OCI-LY3 (cell line): ENCODE results near the gene PRICKLE2.
"Not testable (repeated sequence)": the region's sequence is repeated elsewhere in the genome, so short reads cannot be mapped to it uniquely, and the experiment has no call there.

Source experiments
- H2AFZ ChIP-seq: fragments of 200-600, 300-600 bp; shearing (Covaris generic); 2 replicates; pipeline ENCODE4 v1.6.0; 2014; ENCODE audit warnings: antibody characterized with exemption, low read depth, low read length
- H3K27ac ChIP-seq: fragments of 200-600, 300-600 bp; sonication (generic); 2 replicates; pipeline ENCODE4 v1.5.1; 2014; ENCODE audit warnings: mild to moderate bottlenecking, low read length, moderate library complexity, mixed read lengths
- H3K27me3 ChIP-seq: fragments of 200-600, 300-600 bp; sonication (generic); 2 replicates; pipeline ENCODE4 v1.6.1; 2014; ENCODE audit warnings: low read depth, low read length, mixed read lengths
- H3K36me3 ChIP-seq: fragments of 200-600, 300-600 bp; sonication (generic); replicated peaks from 2 replicates; pipeline ENCODE3; 2014; ENCODE audit warnings: low read depth, low read length, mixed read lengths
- H3K4me1 ChIP-seq: fragments of 300-600, 200-600 bp; sonication (generic); 2 replicates; pipeline ENCODE4 v1.6.1; 2014; ENCODE audit warnings: low read length, mixed read lengths
- H3K4me2 ChIP-seq: fragments of 200-600, 300-600 bp; sonication (generic); 2 replicates; pipeline ENCODE4 v1.6.1; 2014; ENCODE audit warnings: low read length, mixed read lengths
- H3K4me3 ChIP-seq: fragments of 300-600, 200-600 bp; sonication (generic); 2 replicates; pipeline ENCODE4 v1.5.1; 2014; ENCODE audit warnings: antibody characterized with exemption, mild to moderate bottlenecking, low read length, moderate library complexity
- H3K79me2 ChIP-seq: fragments of 300-600, 200-600 bp; shearing (Covaris generic); 2 replicates; pipeline ENCODE4 v1.6.1; 2014; ENCODE audit warnings: mild to moderate bottlenecking, low read length, mixed read lengths
- H3K9ac ChIP-seq: fragments of 300-600, 200-600 bp; shearing (Covaris generic); 2 replicates; pipeline ENCODE4 v1.6.0; 2014; ENCODE audit warnings: mild to moderate bottlenecking, low read length, moderate library complexity
- H3K9me3 ChIP-seq: fragments of 200-600, 300-600 bp; shearing (Covaris generic); 2 replicates; pipeline ENCODE4 v1.6.1; 2014; ENCODE audit warnings: low read length, mixed read lengths; ENCODE audit not compliant: insufficient read depth
- H4K20me1 ChIP-seq: fragments of 200-600, 300-600 bp; sonication (generic); 2 replicates; pipeline ENCODE4 v1.6.1; 2016; ENCODE audit warnings: low read length, mixed read lengths; ENCODE audit not compliant: insufficient read depth
- EZH2phosphoT487 ChIP-seq: fragments of 200-600 bp; shearing (Covaris generic); IDR thresholded peaks from 2 replicates; pipeline ENCODE4 v1.6.1; 2018; ENCODE audit warnings: antibody characterized with exemption, mixed run types, low read depth
- TF ChIP-seq, protein P1 (sequence below): fragments of 200-600, 300-600 bp; sonication (generic); IDR thresholded peaks from 2 replicates; pipeline ENCODE4 v1.5.1; 2014; ENCODE audit warnings: antibody characterized with exemption, low read length, low read depth

PRICKLE2 gene

DNA sequence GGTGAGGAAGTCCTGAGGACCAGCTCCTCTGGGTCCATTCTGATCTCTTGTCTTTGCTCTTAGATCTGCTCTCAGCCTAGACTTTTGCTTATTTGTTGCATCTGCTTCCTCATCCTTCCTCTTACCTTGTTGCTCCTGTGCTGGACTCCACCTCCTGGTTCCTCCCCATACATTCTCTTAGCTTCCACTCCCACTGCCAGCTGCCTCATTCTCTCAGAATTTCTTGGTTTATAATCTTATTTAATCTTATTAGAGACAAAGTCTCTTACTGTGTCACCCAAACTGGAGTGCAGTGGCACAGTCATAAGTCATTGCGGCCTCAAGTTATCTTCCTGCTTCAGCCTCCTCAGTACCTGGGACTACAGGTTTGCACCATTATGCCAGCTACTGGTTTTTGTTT is 133.8 kb downstream of the PRICKLE2 start:
- Histone ChIP-seq H3K4me1 (no peaks in the 10 kb centered on the region), H3K36me3 (no peaks in the 10 kb centered on the region), H3K4me2 (no peak overlapping the region), H3K27me3 (peaks cover 8% of the 10 kb centered on the region), H3K4me3 (no peak overlapping the region), H3K9me3 (no peaks in the 10 kb centered on the region), H4K20me1 (no peaks in the 10 kb centered on the region), H3K27ac (no peak overlapping the region), H3K79me2 (no peaks in the 10 kb centered on the region), H2AFZ (no peak overlapping the region), H3K9ac (no peak overlapping the region)
- TF ChIP-seq, protein P1, sequence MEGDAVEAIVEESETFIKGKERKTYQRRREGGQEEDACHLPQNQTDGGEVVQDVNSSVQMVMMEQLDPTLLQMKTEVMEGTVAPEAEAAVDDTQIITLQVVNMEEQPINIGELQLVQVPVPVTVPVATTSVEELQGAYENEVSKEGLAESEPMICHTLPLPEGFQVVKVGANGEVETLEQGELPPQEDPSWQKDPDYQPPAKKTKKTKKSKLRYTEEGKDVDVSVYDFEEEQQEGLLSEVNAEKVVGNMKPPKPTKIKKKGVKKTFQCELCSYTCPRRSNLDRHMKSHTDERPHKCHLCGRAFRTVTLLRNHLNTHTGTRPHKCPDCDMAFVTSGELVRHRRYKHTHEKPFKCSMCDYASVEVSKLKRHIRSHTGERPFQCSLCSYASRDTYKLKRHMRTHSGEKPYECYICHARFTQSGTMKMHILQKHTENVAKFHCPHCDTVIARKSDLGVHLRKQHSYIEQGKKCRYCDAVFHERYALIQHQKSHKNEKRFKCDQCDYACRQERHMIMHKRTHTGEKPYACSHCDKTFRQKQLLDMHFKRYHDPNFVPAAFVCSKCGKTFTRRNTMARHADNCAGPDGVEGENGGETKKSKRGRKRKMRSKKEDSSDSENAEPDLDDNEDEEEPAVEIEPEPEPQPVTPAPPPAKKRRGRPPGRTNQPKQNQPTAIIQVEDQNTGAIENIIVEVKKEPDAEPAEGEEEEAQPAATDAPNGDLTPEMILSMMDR = no peak
- no peak for TF ChIP-seq EZH2phosphoT487

- not testable (repeated sequence) for H3K4me1 ChIP-seq, H3K36me3 ChIP-seq, H3K79me2 ChIP-seq, H2AFZ ChIP-seq, H3K27ac ChIP-seq, H3K4me2 ChIP-seq, H3K9ac ChIP-seq, H4K20me1 ChIP-seq, H3K4me3 ChIP-seq, H3K9me3 ChIP-seq
- peaks cover 15% of the 10 kb centered on the region for H3K27me3 ChIP-seq
These were observed 135.9 kb downstream of the PRICKLE2 start for GRCh38 chr3:64089386-64089785.

DNA sequence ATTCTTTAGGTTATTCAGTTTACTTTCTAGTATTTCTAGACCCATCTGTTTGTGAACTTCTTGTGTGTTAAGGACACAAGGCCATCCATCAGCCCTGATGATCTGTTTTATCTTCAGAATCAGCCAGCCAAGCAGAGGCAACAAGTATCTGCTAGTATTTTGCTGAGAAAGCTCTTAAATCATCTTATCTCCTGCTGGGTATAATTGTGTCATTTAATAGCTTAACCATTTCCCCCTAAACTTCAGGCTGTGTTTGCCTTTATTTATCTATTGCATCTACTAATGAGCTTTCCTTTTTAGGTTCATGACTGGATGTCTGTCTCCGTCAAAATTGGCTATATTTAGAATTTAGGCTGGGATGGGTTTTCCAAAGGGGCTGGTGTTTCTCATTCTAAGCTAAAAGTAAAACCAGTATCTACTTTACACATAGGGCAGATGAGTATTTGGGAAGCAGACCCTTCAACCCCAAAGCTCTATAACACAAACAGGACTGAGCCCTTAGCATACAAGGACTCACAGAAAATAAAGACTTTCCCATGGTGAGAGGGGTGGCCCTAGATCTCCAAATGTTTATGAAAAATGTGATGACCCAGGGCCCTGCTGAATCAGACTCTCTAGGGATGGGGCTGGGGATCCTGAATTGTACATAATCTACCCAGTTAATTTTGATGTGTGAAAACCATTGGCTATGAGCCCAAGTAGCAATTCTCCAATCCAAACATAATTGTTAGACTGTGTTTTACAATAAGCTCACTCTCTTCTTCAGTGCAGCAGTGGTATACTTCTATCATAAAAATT is 136.7 kb downstream of the PRICKLE2 start:
- no peak overlapping the region for H3K4me3 ChIP-seq
- H3K4me1 ChIP-seq = no peaks in the 10 kb centered on the region
- no peak overlapping the region for H3K4me2 ChIP-seq
- H2AFZ ChIP-seq = no peak overlapping the region
- no peaks in the 10 kb centered on the region for H3K36me3 ChIP-seq
- no peaks in the 10 kb centered on the region for H3K9me3 ChIP-seq
- peaks cover 15% of the 10 kb centered on the region for H3K27me3 ChIP-seq
- H3K79me2 ChIP-seq = no peaks in the 10 kb centered on the region
- H4K20me1 ChIP-seq = no peaks in the 10 kb centered on the region
- H3K27ac ChIP-seq = no peak overlapping the region
- no peak overlapping the region for H3K9ac ChIP-seq
- TF ChIP-seq EZH2phosphoT487 = no peak
- TF ChIP-seq, protein P1 = no peak

- Histone ChIP-seq H3K9ac (no peak overlapping the region), H3K4me1 (no peaks in the 10 kb centered on the region), H3K36me3 (no peaks in the 10 kb centered on the region), H3K27me3 (peaks cover 15% of the 10 kb centered on the region), H3K9me3 (no peaks in the 10 kb centered on the region), H3K4me2 (no peak overlapping the region), H3K4me3 (no peak overlapping the region), H3K27ac (no peak overlapping the region), H2AFZ (no peak overlapping the region), H3K79me2 (no peaks in the 10 kb centered on the region), H4K20me1 (no peaks in the 10 kb centered on the region)
- TF ChIP-seq EZH2phosphoT487 = no peak
- TF ChIP-seq, protein P1 = no peak
These were observed 138.6 kb downstream of the PRICKLE2 start for GRCh38 chr3:64086479-64087252.
